GM12891 (cell line): ENCODE results near the gene TCF7L1.
"Not testable (repeated sequence)": the region's sequence is repeated elsewhere in the genome, so short reads cannot be mapped to it uniquely, and the experiment has no call there.

Experiments
- DNase-seq: peaks from one replicate; pipeline ENCODE4 v3.0.0; 2011; ENCODE audit warnings: low spot score; ENCODE audit not compliant: insufficient read length
- FAIRE-seq: peaks from 2 replicates; lab custom pipeline; 2011; peaks lifted over from hg19 to GRCh38; lab: Jason Lieb, UNC
- PAX5 ChIP-seq: IDR thresholded peaks from 2 replicates; pipeline ENCODE4 v1.6.1; 2011; ENCODE audit warnings: low read length, moderate library complexity, mild to moderate bottlenecking; ENCODE audit not compliant: insufficient read depth, severe bottlenecking
- POLR2A ChIP-seq: IDR thresholded peaks from 2 replicates; pipeline ENCODE4 v1.6.1; 2011; ENCODE audit warnings: low read depth, low read length, control low read depth
- POLR2AphosphoS5 ChIP-seq: IDR thresholded peaks from 2 replicates; pipeline ENCODE4 v1.6.1; 2011; ENCODE audit warnings: low read depth, low read length, control low read depth
- POU2F2 ChIP-seq: IDR thresholded peaks from 2 replicates; pipeline ENCODE4 v1.6.1; 2011; ENCODE audit warnings: low read depth, mild to moderate bottlenecking, control low read depth, low read length, moderate library complexity
- SPI1 ChIP-seq: IDR thresholded peaks from 2 replicates; pipeline ENCODE4 v1.6.1; 2011; ENCODE audit warnings: low read depth, low read length, control low read depth
- TAF1 ChIP-seq: IDR thresholded peaks from 2 replicates; pipeline ENCODE4 v1.6.1; 2011; ENCODE audit warnings: low read depth, low read length, control low read depth

The TCF7L1 gene

DNA sequence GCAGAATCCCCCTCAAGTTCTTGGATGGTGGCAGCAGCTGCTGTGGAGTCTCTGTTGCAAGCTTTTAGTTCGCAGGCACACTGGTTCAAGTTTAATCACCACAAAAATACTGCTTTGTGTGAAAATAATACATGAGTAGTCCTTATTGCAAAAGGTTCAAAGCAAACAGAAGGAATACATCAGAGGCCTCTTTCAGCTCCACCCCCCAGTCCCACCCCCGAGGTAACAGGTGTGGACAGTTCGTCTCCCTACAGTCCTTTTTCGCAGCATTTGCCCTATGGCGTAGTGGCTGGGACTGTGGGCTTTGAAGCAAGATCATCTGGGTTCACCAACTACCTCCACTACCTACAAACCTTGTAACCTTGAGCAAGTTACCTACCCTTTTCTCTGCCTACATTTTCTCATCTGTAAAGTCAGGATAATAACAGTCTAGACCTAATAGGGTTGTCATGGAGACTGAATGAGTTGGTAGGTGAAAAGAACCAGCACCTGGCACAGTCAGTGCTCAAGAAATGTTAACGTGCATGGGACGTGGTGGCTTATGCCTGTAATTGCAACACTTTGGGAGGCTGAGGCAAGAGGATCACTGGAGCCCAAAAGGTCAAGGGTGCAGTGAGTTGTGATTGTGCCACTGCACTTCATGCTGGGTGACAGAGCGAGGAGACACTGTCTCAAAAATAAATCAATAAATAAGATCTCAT, 61.7 kb downstream of the TCF7L1 start:
- TF ChIP-seq SPI1 (no peak), POLR2A (no peak), POLR2AphosphoS5 (no peak), TAF1 (no peak), PAX5 (no peak), POU2F2 (no peak)
- FAIRE-seq: no peak

DNA sequence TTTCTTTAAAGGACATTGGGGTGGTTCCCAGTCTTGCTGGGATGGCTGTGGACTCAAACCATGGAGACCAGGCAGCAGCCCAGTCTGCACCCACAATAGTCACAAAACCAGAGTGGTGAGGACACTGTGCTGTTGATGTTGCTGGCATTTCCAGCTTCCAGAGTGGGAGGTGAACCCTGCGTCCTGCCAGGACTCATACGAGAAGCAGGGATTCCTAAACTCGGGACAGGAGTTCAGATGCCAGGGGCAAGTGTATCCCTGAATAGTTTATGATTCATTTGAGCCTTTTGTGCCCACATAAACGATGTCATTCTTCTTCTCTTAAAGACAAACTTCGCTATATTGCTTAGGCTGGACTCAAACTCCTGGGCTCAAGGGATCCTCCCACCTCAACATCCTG, 62.8 kb downstream of the TCF7L1 start:
- no peak for TF ChIP-seq SPI1
- no peak for TF ChIP-seq POU2F2
- TF ChIP-seq TAF1: no peak
- TF ChIP-seq POLR2A: no peak
- no peak for TF ChIP-seq PAX5
- no peak for TF ChIP-seq POLR2AphosphoS5
- no peak for DNase-seq
- no peak for FAIRE-seq

More for the DNA sequence above, 61.7 kb downstream of the TCF7L1 start:
- no peak for DNase-seq

DNA sequence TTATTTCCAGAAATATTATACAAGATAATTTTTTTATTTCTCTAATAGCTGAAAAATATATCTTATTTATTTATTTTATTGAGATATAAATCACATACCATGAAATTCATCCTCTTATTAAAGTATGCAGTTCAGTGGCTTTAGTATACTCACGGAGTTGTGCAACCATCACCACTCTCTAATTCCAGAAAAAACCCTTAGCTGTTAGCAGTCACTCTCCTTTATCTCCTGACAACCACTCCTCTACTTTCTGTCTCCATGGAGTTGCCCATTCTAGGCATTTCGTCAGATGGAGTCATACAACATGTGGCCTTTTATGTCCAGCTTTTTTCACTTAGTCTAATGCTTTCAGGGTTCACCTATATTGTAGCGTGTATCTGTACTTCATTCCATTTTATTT, 66.5 kb downstream of the TCF7L1 start:
- DNase-seq: no peak
- no peak for FAIRE-seq
- TF ChIP-seq POU2F2 (no peak), POLR2A (no peak), SPI1 (no peak), PAX5 (no peak), POLR2AphosphoS5 (no peak), TAF1 (no peak)

GRCh38 chr2:85209887-85210286, 76.7 kb downstream of the TCF7L1 start:
- FAIRE-seq (no peak), DNase-seq (no peak)
- TF ChIP-seq POU2F2: no peak

GRCh38 chr2:85210511-85210910, 77.3 kb downstream of the TCF7L1 start:
- DNase-seq (no peak), FAIRE-seq (no peak)
- TF ChIP-seq POLR2AphosphoS5 (no peak), POU2F2 (no peak), POLR2A (no peak), SPI1 (no peak), TAF1 (no peak), PAX5 (no peak)

- not testable (repeated sequence) for DNase-seq, FAIRE-seq
Measured at GRCh38 chr2:85211606-85212005, 78.4 kb downstream of the TCF7L1 start.

DNA sequence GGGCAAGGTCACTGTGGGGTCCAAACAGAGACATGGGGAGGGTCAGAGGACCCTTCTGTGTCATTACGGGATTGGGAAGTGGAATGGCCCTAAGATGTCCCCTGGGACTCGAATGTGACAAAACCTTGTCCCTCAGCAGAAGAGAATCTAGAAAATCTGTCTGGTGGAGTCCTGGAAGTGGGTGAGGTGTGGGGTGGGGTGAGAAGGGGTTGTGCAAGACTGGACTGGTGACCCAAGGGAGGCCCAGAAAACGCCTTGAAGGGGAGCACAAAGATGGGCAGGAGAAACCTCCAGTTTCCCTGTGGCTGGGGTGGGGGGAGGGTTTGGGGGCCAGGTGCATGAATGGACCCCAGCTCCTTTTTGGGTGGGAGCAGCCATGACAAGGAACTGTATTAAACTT, 79.6 kb downstream of the TCF7L1 start:
- TF ChIP-seq POLR2AphosphoS5: no peak
- no peak for TF ChIP-seq POU2F2
- TF ChIP-seq SPI1: no peak
- no peak for TF ChIP-seq PAX5
- no peak for TF ChIP-seq TAF1
- TF ChIP-seq POLR2A: no peak
- DNase-seq (no peak), FAIRE-seq (no peak)

- FAIRE-seq (no peak), DNase-seq (no peak)
- TF ChIP-seq POLR2A: no peak
Measured at GRCh38 chr2:85213404-85213803, 80.2 kb downstream of the TCF7L1 start.

GRCh38 chr2:85213901-85214512, 80.8 kb downstream of the TCF7L1 start:
- no peak for FAIRE-seq
- TF ChIP-seq TAF1: no peak
- no peak for TF ChIP-seq POU2F2
- no peak for TF ChIP-seq POLR2AphosphoS5
- TF ChIP-seq POLR2A: no peak
- TF ChIP-seq PAX5: no peak
- no peak for TF ChIP-seq SPI1
- no peak for DNase-seq

DNA sequence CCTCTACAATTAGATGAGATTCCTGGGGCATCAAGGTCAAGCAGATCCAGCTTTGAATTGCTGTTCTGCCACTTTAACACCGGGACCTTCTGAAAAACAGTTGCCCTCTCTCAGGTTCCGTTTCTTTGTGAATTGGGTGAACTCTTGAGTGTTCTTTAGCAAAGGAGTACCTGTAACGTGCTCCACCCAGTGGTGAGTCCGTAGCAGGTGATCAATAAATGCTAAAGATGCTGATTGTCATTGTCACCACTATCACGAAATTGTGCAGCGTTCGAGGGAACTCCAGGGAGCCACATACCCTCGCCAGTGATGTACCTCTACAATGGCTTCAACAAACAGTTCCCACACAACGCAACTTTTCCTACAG, 81.9 kb downstream of the TCF7L1 start:
- TF ChIP-seq POLR2AphosphoS5 (no peak), POLR2A (no peak), SPI1 (no peak), PAX5 (no peak), POU2F2 (no peak), TAF1 (no peak)
- DNase-seq (no peak), FAIRE-seq (no peak)
